Lower leg skin (tissue), 4 donors: Measurements from ENCODE around the gene AGO1. TPM values are rescaled to one million over a fixed set of nuclear protein-coding genes. Genes with fewer than 3 reads are reported as not detected.
"Not testable (repeated sequence)": the region's sequence is repeated elsewhere in the genome, so short reads cannot be mapped to it uniquely, and the experiment has no call there.

ENCODE experiments used
- DNase-seq, 2 donors: peaks; one replicate each; pipeline ENCODE4 v3.0.0-alpha.2; 2019; ENCODE audit warnings: low spot score in 2 of 2
- H3K4me3 ChIP-seq: fragments of 200-600 bp; sonication (generic); 2 replicates; pipeline ENCODE4 v1.5.1; 2017; ENCODE audit warnings: mild to moderate bottlenecking, low read depth; ENCODE audit not compliant: poor library complexity, severe bottlenecking
- POLR2A ChIP-seq, 2 donors: fragments of 450-650 bp; IDR thresholded peaks; one replicate each; pipeline ENCODE4 v1.6.1; 2016 to 2017; ENCODE audit warnings: antibody characterized with exemption in 2 of 2, mild to moderate bottlenecking in 1 of 2, moderate library complexity in 1 of 2
- WGBS, 2 donors: methylation state at CpG; one replicate each; pipeline ENCODE4 v1.1.5; 2018; 5-methylcytosine and 5-hydroxymethylcytosine counted together
- intact Hi-C: fragments of 100-400 bp; cut with DNase I; formaldehyde crosslinking; loops from one replicate; pipeline ENCODE4 v1.15.0; 2023; ENCODE audit warnings: low total_unique reads
- total RNA-seq, 4 donors: library from RNA; depleted of rRNA; stranded (reverse); fragments of >200 nt; gene quantifications; one replicate each; pipeline ENCODE4 v1.1.0, GENCODE V29; 2016
- TF ChIP-seq, protein P1 (sequence below), 3 donors: fragments of 450-650 bp; IDR thresholded peaks; one replicate each; pipeline ENCODE4 v1.5.1; 2016; ENCODE audit warnings: antibody characterized with exemption in 3 of 3, mild to moderate bottlenecking in 3 of 3, moderate library complexity in 2 of 3

The AGO1 gene
- total RNA-seq, 4 donors from 2014 or later: 18.2 to 29.5 (median 22.5) TPM

DNA sequence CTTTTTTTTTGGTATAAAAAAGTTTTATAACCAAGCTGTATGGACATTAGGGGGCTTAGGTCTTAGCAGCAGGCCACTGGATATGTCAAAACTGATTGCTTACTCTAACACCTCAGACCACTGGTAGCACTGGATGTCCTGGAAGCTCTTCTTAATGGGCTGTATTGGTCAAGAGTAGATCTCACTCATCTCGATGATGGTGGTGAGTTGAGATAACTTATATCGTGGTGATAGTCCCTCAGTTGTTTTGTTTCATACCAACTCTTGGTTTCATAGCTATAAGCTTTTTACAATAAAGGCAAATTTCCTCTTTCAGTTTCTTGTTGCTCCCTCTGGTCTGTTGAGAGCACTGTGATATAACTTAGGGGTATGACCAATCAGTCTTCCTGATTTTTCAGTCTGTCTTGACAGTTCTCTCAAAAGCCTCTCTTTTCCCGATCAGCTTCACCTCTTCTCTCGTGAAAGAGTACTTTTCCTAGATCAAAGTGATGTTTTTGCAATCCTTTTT, 9.7 kb upstream of the AGO1 start:
- H3K4me3 ChIP-seq: no peak overlapping the region
- intact Hi-C loops: no loop called here
- no peak for DNase-seq
- no peak for TF ChIP-seq POLR2A (IDR thresholded peaks at IDR 0.05)
- TF ChIP-seq, protein P1, sequence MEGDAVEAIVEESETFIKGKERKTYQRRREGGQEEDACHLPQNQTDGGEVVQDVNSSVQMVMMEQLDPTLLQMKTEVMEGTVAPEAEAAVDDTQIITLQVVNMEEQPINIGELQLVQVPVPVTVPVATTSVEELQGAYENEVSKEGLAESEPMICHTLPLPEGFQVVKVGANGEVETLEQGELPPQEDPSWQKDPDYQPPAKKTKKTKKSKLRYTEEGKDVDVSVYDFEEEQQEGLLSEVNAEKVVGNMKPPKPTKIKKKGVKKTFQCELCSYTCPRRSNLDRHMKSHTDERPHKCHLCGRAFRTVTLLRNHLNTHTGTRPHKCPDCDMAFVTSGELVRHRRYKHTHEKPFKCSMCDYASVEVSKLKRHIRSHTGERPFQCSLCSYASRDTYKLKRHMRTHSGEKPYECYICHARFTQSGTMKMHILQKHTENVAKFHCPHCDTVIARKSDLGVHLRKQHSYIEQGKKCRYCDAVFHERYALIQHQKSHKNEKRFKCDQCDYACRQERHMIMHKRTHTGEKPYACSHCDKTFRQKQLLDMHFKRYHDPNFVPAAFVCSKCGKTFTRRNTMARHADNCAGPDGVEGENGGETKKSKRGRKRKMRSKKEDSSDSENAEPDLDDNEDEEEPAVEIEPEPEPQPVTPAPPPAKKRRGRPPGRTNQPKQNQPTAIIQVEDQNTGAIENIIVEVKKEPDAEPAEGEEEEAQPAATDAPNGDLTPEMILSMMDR (IDR thresholded peaks at IDR 0.05): no peak
- 82 to 85% methylated on average over 4 of the region's 4 CpGs for WGBS, 2 donors

DNA sequence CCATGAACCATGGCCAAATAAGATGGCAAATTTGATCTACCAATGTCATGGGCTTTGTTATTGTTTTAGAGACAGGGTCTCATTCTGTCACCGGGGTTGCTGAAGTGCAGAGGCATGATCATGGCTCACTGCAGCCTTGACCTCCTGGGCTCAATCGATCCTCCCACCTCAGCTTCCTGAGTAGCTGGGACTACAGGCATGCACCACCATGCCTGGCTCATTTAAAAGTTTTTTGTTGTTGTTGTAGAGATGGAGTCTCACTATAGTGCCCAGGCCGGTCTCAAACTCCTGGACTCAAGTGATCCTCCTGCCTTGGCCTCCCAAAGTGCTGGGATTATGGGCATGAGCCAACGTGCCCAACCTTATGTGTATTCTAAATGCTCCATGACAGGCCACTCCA, 8.9 kb upstream of the AGO1 start:
- DNase-seq, H3K4me3 ChIP-seq, intact Hi-C loops: not testable (repeated sequence)
- WGBS, 2 donors: 79 to 95% methylated on average over 4 of the region's 4 CpGs

- intact Hi-C loops: no loop called here
- DNase-seq: no peak
- 50 to 56% methylated on average over 5 of the region's 5 CpGs for WGBS, 2 donors
- no peak for TF ChIP-seq POLR2A (IDR thresholded peaks at IDR 0.05)
- no peak overlapping the region for H3K4me3 ChIP-seq
Measured at GRCh38 chr1:35876988-35877387, 6.0 kb upstream of the AGO1 start.

- H3K4me3 ChIP-seq: no peak overlapping the region
- DNase-seq: no peak
- intact Hi-C loops: no loop called here
- TF ChIP-seq, protein P1 (IDR thresholded peaks at IDR 0.05): no peak
- TF ChIP-seq POLR2A (IDR thresholded peaks at IDR 0.05): no peak
- WGBS, 2 donors: 57 to 58% methylated on average over 4 of the region's 4 CpGs
Measured at GRCh38 chr1:35881850-35882273, 1.1 kb upstream of the AGO1 start.

DNA sequence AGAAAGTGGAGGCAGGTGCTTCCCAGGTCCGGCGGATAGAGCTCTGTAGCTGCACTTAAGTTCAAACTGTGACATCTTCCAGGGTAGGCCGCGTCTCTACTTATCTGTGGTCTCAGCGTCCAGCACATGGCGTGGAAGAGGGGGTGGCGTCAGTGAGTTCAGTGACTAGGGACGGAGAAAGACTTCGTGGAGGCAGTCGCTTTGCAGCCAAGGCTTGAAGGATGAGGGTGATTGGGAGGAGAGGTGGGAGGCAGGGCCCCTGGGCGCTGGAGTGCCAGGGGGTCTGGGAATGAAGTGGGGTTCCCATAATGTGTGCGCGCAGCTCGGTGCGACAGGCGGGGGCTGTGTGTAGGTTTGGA, 444 bp upstream of the AGO1 start:
- peak in 1 of 2 donors; percentile 84 for DNase-seq
- 49 to 56% methylated on average over 16 of the region's 16 CpGs for WGBS, 2 donors
- H3K4me3 ChIP-seq: no peak overlapping the region
- TF ChIP-seq, protein P1 (IDR thresholded peaks at IDR 0.05): no peak
- no peak for TF ChIP-seq POLR2A (IDR thresholded peaks at IDR 0.05)
- intact Hi-C loops: no loop called here

- TF ChIP-seq, protein P1 (IDR thresholded peaks at IDR 0.05): no peak
- TF ChIP-seq POLR2A (IDR thresholded peaks at IDR 0.05): no peak
- peak; percentile 18 to 87 for DNase-seq
- WGBS, 2 donors: 0% methylated on average over 13 to 26 of the region's 29 CpGs
- peak overlapping the region; percentile 99 for H3K4me3 ChIP-seq
- intact Hi-C loops: no loop called here
Measured at GRCh38 chr1:35883635-35884101, 659 bp downstream of the AGO1 start.

- DNase-seq: no peak
- TF ChIP-seq, protein P1 (IDR thresholded peaks at IDR 0.05): no peak
- 63 to 71% methylated on average over 2 of the region's 2 CpGs for WGBS, 2 donors
- no peak overlapping the region for H3K4me3 ChIP-seq
- intact Hi-C loops: no loop called here
Measured at GRCh38 chr1:35884934-35885333, 1.9 kb downstream of the AGO1 start.
